ENCODE data around the gene GTF2H1. TPM values are rescaled to one million over a fixed set of nuclear protein-coding genes. Genes with fewer than 3 reads are reported as not detected.
A peak's percentile ranks its signal among the peaks of the same experiment; 100 is the strongest.

Gene GTF2H1
- total RNA-seq, 1 experiment from 2014 or later, result 72.0 TPM

GRCh38 chr11:18394275-18394927, 72.0 kb downstream of the GTF2H1 start, which contains the start of gene LDHA:
Gene LDHA (plus strand): TSS chr11:18394563. CDS start chr11:18396843, 2,280 bp downstream.
- Histone ChIP-seq H3K4me3 (ENCODE audit: low read depth, low read length) (peak within 1 kb of the TSS; percentile 96), H3K36me3 (ENCODE audit: control insufficient read depth, insufficient read depth, low read length) (peaks cover 4% of the 10 kb centered on the region), H3K27me3 (replicated peaks; ENCODE audit: control insufficient read depth, insufficient read depth, low read length) (no peaks in the 10 kb centered on the region), H3K9me3 (no peaks in the 10 kb centered on the region), H3K4me1 (no peaks in the 10 kb centered on the region; the same call in 1 of the 2 replicates)
- peak within 1 kb of the TSS; percentile 98 for H3K27ac Mint-ChIP-seq (ENCODE audit: unreplicated experiment)
- H3K9me3 Mint-ChIP-seq (ENCODE audit: unreplicated experiment), result no peaks in the 10 kb centered on the region
- H3K4me3 Mint-ChIP-seq (ENCODE audit: unreplicated experiment), result peak within 1 kb of the TSS; percentile 98
- H3K4me1 Mint-ChIP-seq (ENCODE audit: low read depth, unreplicated experiment), result peaks cover 7% of the 10 kb centered on the region
- peak; percentile 97 to 98 for DNase-seq
- no TSS peak for BruUV-seq (replicated peaks)
- POLR2A ChIA-PET, result interaction anchor here (0.5 to 2.8 kb wide), 16 partner anchors 11 to 1799 kb away, joined by 3 to 57 read pairs (median 4); partner anchors contain the start of genes HPS5 and TSG101
- H3K27me3 Mint-ChIP-seq (ENCODE audit: insufficient read depth, unreplicated experiment), result no peaks in the 10 kb centered on the region
- intact Hi-C loops (cut with micrococcal nuclease; ENCODE audit: unreplicated experiment), result loop anchor here (1.0 to 10.0 kb wide), 4 partner anchors 10 to 150 kb away; partner anchors contain the start of genes SAA2 and TSG101
- TF ChIP-seq, protein P1, sequence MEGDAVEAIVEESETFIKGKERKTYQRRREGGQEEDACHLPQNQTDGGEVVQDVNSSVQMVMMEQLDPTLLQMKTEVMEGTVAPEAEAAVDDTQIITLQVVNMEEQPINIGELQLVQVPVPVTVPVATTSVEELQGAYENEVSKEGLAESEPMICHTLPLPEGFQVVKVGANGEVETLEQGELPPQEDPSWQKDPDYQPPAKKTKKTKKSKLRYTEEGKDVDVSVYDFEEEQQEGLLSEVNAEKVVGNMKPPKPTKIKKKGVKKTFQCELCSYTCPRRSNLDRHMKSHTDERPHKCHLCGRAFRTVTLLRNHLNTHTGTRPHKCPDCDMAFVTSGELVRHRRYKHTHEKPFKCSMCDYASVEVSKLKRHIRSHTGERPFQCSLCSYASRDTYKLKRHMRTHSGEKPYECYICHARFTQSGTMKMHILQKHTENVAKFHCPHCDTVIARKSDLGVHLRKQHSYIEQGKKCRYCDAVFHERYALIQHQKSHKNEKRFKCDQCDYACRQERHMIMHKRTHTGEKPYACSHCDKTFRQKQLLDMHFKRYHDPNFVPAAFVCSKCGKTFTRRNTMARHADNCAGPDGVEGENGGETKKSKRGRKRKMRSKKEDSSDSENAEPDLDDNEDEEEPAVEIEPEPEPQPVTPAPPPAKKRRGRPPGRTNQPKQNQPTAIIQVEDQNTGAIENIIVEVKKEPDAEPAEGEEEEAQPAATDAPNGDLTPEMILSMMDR (IDR thresholded peaks at IDR 0.05; ENCODE audit: insufficient read depth in 1 of 2, low read depth in 1 of 2, low read length in 1 of 2, severe bottlenecking in 1 of 2, unreplicated experiment in 1 of 2), result no peak
- H3K36me3 Mint-ChIP-seq (ENCODE audit: insufficient read depth, unreplicated experiment), result peaks cover 51% of the 10 kb centered on the region
- CTCF ChIA-PET, result interaction anchor here (0.7 to 2.6 kb wide), 2 partner anchors 10 to 279 kb away, joined by 5 to 16 read pairs; no protein-coding TSS in a partner anchor

DNA sequence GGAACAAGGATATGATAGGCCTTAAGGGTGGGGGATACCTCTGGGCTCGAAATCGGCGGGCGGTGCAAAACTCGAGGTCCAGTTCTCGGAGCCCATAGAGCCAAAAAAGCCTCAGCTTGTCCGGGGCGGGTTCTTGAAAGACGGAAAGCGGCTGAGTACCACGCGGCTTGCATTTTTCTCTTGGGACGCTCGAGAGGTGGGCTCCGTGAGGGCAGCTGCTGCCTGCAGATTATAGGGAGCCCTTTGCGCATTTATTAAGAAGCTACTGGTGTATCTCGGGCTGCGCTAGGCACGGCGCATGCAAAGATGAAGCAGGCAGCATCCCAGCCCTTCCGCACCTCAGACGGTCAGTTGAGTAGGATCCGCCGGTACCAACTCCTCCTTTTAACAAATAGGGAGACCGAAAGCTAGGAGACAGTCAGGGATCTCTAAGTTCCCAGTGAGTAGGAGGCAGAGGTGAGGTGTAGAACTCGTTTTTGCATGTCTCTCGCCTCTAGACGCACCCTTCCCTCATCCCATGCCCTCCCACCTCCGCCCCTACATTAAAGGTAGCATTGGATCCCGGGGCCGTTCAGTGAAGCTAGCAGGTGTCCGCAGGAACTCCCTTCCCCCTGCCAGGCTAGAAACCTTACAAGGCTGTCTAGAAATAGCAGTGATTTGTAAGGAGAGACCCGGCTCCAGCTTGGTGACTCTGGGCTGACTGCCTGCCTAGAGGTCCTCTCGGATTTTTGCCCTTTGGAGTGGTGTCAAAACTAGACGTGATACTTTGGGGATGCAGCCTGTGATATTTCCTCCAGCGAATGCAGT, 72.8 kb downstream of the GTF2H1 start:
- Histone ChIP-seq H3K9me3 (no peaks in the 10 kb centered on the region), H3K36me3 (ENCODE audit: control insufficient read depth, insufficient read depth, low read length) (peaks cover 6% of the 10 kb centered on the region), H3K27me3 (replicated peaks; ENCODE audit: control insufficient read depth, insufficient read depth, low read length) (no peaks in the 10 kb centered on the region), H3K4me1 (no peaks in the 10 kb centered on the region; the same call in 1 of the 2 replicates), H3K4me3 (ENCODE audit: low read depth, low read length) (peak overlapping the region; percentile 96)
- Mint-ChIP-seq H3K4me3 (ENCODE audit: unreplicated experiment) (peak overlapping the region; percentile 98), H3K27ac (ENCODE audit: unreplicated experiment) (peak overlapping the region; percentile 98), H3K36me3 (ENCODE audit: insufficient read depth, unreplicated experiment) (peaks cover 58% of the 10 kb centered on the region), H3K4me1 (ENCODE audit: low read depth, unreplicated experiment) (no peaks in the 10 kb centered on the region), H3K27me3 (ENCODE audit: insufficient read depth, unreplicated experiment) (no peaks in the 10 kb centered on the region), H3K9me3 (ENCODE audit: unreplicated experiment) (no peaks in the 10 kb centered on the region)
- TSS peak; percentile 58 for BruUV-seq (replicated peaks)
- ChIA-PET CTCF (interaction anchor here (0.5 to 2.6 kb wide), 8 partner anchors 11 to 303 kb away, joined by 3 to 16 read pairs (median 4); partner anchors contain the start of gene TMEM86A), POLR2A (interaction anchor here (0.5 to 2.8 kb wide), 16 partner anchors 11 to 1798 kb away, joined by 3 to 57 read pairs (median 6); partner anchors contain the start of genes HPS5 and TSG101)
- TF ChIP-seq, protein P1 (IDR thresholded peaks at IDR 0.05; ENCODE audit: insufficient read depth in 1 of 2, low read depth in 1 of 2, low read length in 1 of 2, severe bottlenecking in 1 of 2, unreplicated experiment in 1 of 2), result no peak
- intact Hi-C loops (cut with micrococcal nuclease; ENCODE audit: unreplicated experiment), result loop anchor here (1.0 to 10.0 kb wide), 5 partner anchors 11 to 237 kb away; partner anchors contain the start of genes SAA2, SPTY2D1 and TSG101
- peak in 1 of 2 experiments; percentile 20 for DNase-seq
